Measurements from ENCODE around the gene GALNT13.

DNA sequence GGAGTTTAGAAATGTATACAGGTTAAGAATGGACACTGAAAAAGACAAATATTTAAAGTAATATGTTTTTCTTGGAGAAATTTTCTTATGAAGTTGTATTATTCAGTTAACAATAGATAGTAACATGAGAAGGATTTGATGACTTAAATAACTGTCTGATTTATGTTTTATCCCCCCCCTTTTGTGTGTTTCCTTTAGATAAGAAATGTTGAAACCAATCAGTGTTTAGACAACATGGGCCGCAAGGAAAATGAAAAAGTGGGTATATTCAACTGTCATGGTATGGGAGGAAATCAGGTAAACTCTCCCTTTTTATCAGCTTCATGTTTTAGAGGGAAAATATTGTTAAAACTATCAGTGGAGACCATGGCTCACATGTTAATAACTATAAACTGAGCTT is 537.1 kb downstream of the GALNT13 start:
- TF ChIP-seq TAF1 (IDR thresholded peaks at IDR 0.05; ENCODE audit: borderline replicate concordance, insufficient read depth, low read length) (no peak), POLR2AphosphoS5 (IDR thresholded peaks at IDR 0.05; ENCODE audit: low read depth, low read length) (no peak), SIN3A (IDR thresholded peaks at IDR 0.05; ENCODE audit: borderline replicate concordance, insufficient read depth, low read length) (no peak)
- TF ChIP-seq, protein P1, sequence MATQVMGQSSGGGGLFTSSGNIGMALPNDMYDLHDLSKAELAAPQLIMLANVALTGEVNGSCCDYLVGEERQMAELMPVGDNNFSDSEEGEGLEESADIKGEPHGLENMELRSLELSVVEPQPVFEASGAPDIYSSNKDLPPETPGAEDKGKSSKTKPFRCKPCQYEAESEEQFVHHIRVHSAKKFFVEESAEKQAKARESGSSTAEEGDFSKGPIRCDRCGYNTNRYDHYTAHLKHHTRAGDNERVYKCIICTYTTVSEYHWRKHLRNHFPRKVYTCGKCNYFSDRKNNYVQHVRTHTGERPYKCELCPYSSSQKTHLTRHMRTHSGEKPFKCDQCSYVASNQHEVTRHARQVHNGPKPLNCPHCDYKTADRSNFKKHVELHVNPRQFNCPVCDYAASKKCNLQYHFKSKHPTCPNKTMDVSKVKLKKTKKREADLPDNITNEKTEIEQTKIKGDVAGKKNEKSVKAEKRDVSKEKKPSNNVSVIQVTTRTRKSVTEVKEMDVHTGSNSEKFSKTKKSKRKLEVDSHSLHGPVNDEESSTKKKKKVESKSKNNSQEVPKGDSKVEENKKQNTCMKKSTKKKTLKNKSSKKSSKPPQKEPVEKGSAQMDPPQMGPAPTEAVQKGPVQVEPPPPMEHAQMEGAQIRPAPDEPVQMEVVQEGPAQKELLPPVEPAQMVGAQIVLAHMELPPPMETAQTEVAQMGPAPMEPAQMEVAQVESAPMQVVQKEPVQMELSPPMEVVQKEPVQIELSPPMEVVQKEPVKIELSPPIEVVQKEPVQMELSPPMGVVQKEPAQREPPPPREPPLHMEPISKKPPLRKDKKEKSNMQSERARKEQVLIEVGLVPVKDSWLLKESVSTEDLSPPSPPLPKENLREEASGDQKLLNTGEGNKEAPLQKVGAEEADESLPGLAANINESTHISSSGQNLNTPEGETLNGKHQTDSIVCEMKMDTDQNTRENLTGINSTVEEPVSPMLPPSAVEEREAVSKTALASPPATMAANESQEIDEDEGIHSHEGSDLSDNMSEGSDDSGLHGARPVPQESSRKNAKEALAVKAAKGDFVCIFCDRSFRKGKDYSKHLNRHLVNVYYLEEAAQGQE (IDR thresholded peaks at IDR 0.05; ENCODE audit: insufficient read depth in 1 of 2, low read depth in 2 of 2, low read length in 2 of 2) = no peak

All from PFSK-1 (cell line).